ENCODE results near the gene SEMA6D. TPM values are rescaled to one million over a fixed set of nuclear protein-coding genes. Genes with fewer than 3 reads are reported as not detected.

Gene SEMA6D
- polyA plus RNA-seq, 1 donor from 2014 or later: 108 TPM

DNA sequence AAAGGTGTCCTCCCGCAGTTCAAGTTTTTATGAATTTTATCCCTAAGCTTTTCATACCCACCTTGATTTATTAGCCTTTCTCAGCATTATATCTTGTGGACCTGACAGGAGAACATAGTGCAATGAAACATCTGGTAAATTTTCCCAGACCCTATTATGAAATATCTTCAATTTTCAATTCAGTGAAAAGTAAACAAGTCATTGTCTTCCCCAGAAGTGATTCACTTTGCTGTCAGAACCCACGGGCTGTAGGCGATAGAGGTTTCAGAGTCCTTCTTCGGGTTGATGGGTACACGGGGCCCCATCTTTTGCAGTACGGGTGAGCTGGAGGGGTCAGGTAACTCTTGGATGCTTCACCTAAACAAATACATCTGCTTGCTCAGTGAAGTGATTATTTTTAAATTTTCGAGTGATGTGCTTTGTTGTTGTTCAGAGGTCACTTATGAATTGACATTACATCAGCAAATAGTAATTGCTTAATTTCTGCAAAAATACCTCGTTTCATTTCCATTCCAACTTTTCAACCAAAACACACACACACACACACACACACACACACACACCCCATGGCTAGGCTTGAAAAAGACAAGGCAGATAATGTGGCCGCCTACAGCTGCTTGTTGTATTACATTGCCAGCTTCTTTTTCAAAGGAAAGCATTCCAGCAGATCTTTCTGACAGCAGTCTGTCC lies 102.9 kb downstream of the SEMA6D start:
- Histone ChIP-seq H3K9ac (ENCODE audit: low read length) (no peak overlapping the region), H2AFZ (ENCODE audit: low read depth, low read length) (no peak overlapping the region), H3K27ac (ENCODE audit: low read length) (no peak overlapping the region), H3K27me3 (ENCODE audit: insufficient read depth, low read depth, low read length) (no peaks in the 10 kb centered on the region), H3K9me3 (ENCODE audit: low read length) (no peaks in the 10 kb centered on the region), H3K4me3 (ENCODE audit: low read length) (no peak overlapping the region), H3K36me3 (ENCODE audit: insufficient read depth, low read length) (no peaks in the 10 kb centered on the region), H3K9me2 (ENCODE audit: insufficient read depth, low read length) (no peaks in the 10 kb centered on the region), H3F3A (ENCODE audit: insufficient read depth, low read length, poor library complexity, severe bottlenecking) (no peaks in the 10 kb centered on the region), H4K20me1 (ENCODE audit: insufficient read depth) (no peaks in the 10 kb centered on the region), H3K79me2 (replicated peaks; ENCODE audit: insufficient read depth, low read length) (no peaks in the 10 kb centered on the region), H3K4me2 (ENCODE audit: low read length) (no peak overlapping the region)
- TF ChIP-seq CTCF (IDR thresholded peaks at IDR 0.05; ENCODE audit: poor library complexity, severe bottlenecking) (no peak), RAD21 (conservative IDR thresholded peaks at IDR 0.05) (no peak), TAF1 (IDR thresholded peaks at IDR 0.05; ENCODE audit: low read depth) (no peak), SMC3 (conservative IDR thresholded peaks at IDR 0.05; ENCODE audit: poor library complexity) (no peak), EP300 (conservative IDR thresholded peaks at IDR 0.05; ENCODE audit: poor library complexity, severe bottlenecking) (no peak), POLR2AphosphoS5 (IDR thresholded peaks at IDR 0.05) (no peak), EZH2 (IDR thresholded peaks at IDR 0.05; ENCODE audit: borderline replicate concordance, insufficient read depth, low read length, poor library complexity, severe bottlenecking) (no peak), MXI1 (conservative IDR thresholded peaks at IDR 0.05; ENCODE audit: poor library complexity, severe bottlenecking) (no peak)
- TF ChIP-seq, protein P1, sequence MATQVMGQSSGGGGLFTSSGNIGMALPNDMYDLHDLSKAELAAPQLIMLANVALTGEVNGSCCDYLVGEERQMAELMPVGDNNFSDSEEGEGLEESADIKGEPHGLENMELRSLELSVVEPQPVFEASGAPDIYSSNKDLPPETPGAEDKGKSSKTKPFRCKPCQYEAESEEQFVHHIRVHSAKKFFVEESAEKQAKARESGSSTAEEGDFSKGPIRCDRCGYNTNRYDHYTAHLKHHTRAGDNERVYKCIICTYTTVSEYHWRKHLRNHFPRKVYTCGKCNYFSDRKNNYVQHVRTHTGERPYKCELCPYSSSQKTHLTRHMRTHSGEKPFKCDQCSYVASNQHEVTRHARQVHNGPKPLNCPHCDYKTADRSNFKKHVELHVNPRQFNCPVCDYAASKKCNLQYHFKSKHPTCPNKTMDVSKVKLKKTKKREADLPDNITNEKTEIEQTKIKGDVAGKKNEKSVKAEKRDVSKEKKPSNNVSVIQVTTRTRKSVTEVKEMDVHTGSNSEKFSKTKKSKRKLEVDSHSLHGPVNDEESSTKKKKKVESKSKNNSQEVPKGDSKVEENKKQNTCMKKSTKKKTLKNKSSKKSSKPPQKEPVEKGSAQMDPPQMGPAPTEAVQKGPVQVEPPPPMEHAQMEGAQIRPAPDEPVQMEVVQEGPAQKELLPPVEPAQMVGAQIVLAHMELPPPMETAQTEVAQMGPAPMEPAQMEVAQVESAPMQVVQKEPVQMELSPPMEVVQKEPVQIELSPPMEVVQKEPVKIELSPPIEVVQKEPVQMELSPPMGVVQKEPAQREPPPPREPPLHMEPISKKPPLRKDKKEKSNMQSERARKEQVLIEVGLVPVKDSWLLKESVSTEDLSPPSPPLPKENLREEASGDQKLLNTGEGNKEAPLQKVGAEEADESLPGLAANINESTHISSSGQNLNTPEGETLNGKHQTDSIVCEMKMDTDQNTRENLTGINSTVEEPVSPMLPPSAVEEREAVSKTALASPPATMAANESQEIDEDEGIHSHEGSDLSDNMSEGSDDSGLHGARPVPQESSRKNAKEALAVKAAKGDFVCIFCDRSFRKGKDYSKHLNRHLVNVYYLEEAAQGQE (IDR thresholded peaks at IDR 0.05; ENCODE audit: borderline replicate concordance): no peak

DNA sequence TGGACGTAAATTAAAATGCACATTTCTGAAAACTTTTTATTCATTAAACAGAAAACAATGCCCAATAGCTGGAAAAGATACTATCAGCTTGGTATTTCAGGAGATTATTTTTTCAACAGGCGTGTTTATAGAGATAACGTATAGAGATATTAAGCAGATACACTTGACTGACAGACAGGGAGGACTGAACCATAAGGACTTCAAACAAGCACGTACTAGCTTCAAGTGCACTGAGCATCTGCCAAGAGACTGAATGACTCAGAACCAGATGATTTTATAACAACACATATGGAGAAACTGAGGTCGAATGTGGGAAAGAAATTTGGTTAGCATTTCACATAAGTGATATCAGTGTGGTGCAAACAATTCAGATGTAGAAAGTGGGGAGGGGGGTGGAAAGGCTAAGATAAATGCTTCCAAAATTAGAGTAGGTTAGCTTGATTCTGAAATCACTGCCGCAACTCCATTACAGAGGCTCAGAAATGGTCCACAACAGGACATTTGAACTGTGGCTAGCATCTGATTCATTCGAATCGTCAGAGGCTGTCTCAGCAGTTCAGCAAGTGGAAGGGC lies 103.5 kb downstream of the SEMA6D start:
- H2AFZ ChIP-seq (ENCODE audit: low read depth, low read length): no peak overlapping the region
- no peaks in the 10 kb centered on the region for H3F3A ChIP-seq (ENCODE audit: insufficient read depth, low read length, poor library complexity, severe bottlenecking)
- no peaks in the 10 kb centered on the region for H3K36me3 ChIP-seq (ENCODE audit: insufficient read depth, low read length)
- H3K4me2 ChIP-seq (ENCODE audit: low read length): no peak overlapping the region
- no peaks in the 10 kb centered on the region for H4K20me1 ChIP-seq (ENCODE audit: insufficient read depth)
- TF ChIP-seq EZH2 (IDR thresholded peaks at IDR 0.05; ENCODE audit: borderline replicate concordance, insufficient read depth, low read length, poor library complexity, severe bottlenecking) (no peak), CTCF (IDR thresholded peaks at IDR 0.05; ENCODE audit: poor library complexity, severe bottlenecking) (no peak), TAF1 (IDR thresholded peaks at IDR 0.05; ENCODE audit: low read depth) (no peak), EP300 (conservative IDR thresholded peaks at IDR 0.05; ENCODE audit: poor library complexity, severe bottlenecking) (no peak), SMC3 (conservative IDR thresholded peaks at IDR 0.05; ENCODE audit: poor library complexity) (no peak)
- TF ChIP-seq, protein P1 (IDR thresholded peaks at IDR 0.05; ENCODE audit: borderline replicate concordance): no peak
- H3K9ac ChIP-seq (ENCODE audit: low read length): no peak overlapping the region
- H3K79me2 ChIP-seq (replicated peaks; ENCODE audit: insufficient read depth, low read length): no peaks in the 10 kb centered on the region
- no peak overlapping the region for H3K27ac ChIP-seq (ENCODE audit: low read length)
- H3K9me3 ChIP-seq (ENCODE audit: low read length): no peaks in the 10 kb centered on the region
- no peaks in the 10 kb centered on the region for H3K9me2 ChIP-seq (ENCODE audit: insufficient read depth, low read length)
- no peak overlapping the region for H3K4me3 ChIP-seq (ENCODE audit: low read length)
- H3K27me3 ChIP-seq (ENCODE audit: insufficient read depth, low read depth, low read length): no peaks in the 10 kb centered on the region
